Vagina (tissue), 2 donors: Measurements from ENCODE around the gene ARHGAP26.

Experiments
- CTCF ChIP-seq, 3 experiments: fragments of 450-650 bp in 2 of 3; fragments of 200-600 bp in 1 of 3; sonication (generic) in 1 of 3; IDR thresholded peaks; one replicate each; pipeline ENCODE4 v1.5.1; 2017 to 2019; ENCODE audit warnings: antibody characterized with exemption in 3 of 3, mild to moderate bottlenecking in 2 of 3, moderate library complexity in 2 of 3
- POLR2A ChIP-seq, 2 donors: fragments of 450-650 bp; IDR thresholded peaks; one replicate each; pipeline ENCODE4 v1.6.1; 2017; ENCODE audit warnings: antibody characterized with exemption in 2 of 2, mild to moderate bottlenecking in 2 of 2, moderate library complexity in 2 of 2
- POLR2AphosphoS5 ChIP-seq, 2 donors: sonication (generic); formaldehyde crosslinking; IDR thresholded peaks; one replicate each; pipeline ENCODE4 v1.9.0; 2017; ENCODE audit warnings: antibody characterized with exemption in 2 of 2, mild to moderate bottlenecking in 2 of 2, low read depth in 1 of 2; ENCODE audit not compliant: insufficient read depth in 1 of 2

- TF ChIP-seq CTCF (IDR thresholded peaks at IDR 0.05), result no peak
- TF ChIP-seq POLR2A (IDR thresholded peaks at IDR 0.05), result no peak
- TF ChIP-seq POLR2AphosphoS5 (IDR thresholded peaks at IDR 0.05; ENCODE audit: insufficient read depth in 1 of 2, low read depth in 1 of 2), result no peak
Observed at GRCh38 chr5:143249851-143250250, 479.7 kb downstream of the ARHGAP26 start.
